Tibial nerve (tissue), 4 donors: ENCODE data around the gene VEGFB. TPM values are rescaled to one million over a fixed set of nuclear protein-coding genes. Genes with fewer than 3 reads are reported as not detected.

Experiments used
- DNase-seq, 2 donors: peaks; one replicate each; pipeline ENCODE4 v3.0.0-alpha.2; 2019; ENCODE audit warnings: low spot score in 2 of 2
- H3K27ac ChIP-seq, 4 donors: fragments of 200-600 bp; sonication (generic) in 3 of 4; one replicate each; pipeline ENCODE4 v1.5.1; 2017 to 2019; ENCODE audit warnings: mild to moderate bottlenecking in 1 of 4
- H3K27me3 ChIP-seq, 2 donors: fragments of 200-600 bp; sonication (generic) in 1 of 2; one replicate each; pipeline versions ENCODE4 v1.5.1 to v1.6.0; 2017 to 2019
- H3K36me3 ChIP-seq, 3 donors: fragments of 200-600 bp; sonication (generic); one replicate each; pipeline ENCODE4 v1.5.1; 2018 to 2019
- H3K4me1 ChIP-seq, 4 donors: fragments of 200-600 bp; sonication (generic) in 3 of 4; one replicate each; pipeline ENCODE4 v1.5.1; 2017 to 2019
- H3K4me3 ChIP-seq, 4 donors: fragments of 200-600 bp; sonication (generic) in 3 of 4; one replicate each; pipeline ENCODE4 v1.5.1; 2017 to 2019; ENCODE audit warnings: mild to moderate bottlenecking in 1 of 4, moderate library complexity in 1 of 4
- H3K9me3 ChIP-seq, 4 donors: fragments of 200-600 bp; sonication (generic) in 3 of 4; one replicate each; pipeline ENCODE4 v1.5.1; 2017 to 2019
- CTCF ChIP-seq, 5 experiments: fragments of 200-600 bp in 3 of 5; fragments of 450-650 bp in 2 of 5; sonication (generic) in 3 of 5; IDR thresholded peaks; one replicate each; pipeline ENCODE4 v1.5.1; 2016 to 2019; ENCODE audit warnings: antibody characterized with exemption in 5 of 5, mild to moderate bottlenecking in 3 of 5, moderate library complexity in 2 of 5
- EP300 ChIP-seq, 2 donors: sonication (generic); formaldehyde crosslinking; IDR thresholded peaks; one replicate each; pipeline ENCODE4 v1.6.1; 2017; ENCODE audit warnings: antibody characterized with exemption in 2 of 2, mild to moderate bottlenecking in 1 of 2
- POLR2A ChIP-seq, 2 donors: fragments of 450-650 bp; IDR thresholded peaks; one replicate each; pipeline ENCODE4 v1.6.1; 2017; ENCODE audit warnings: antibody characterized with exemption in 2 of 2, mild to moderate bottlenecking in 2 of 2, moderate library complexity in 2 of 2
- WGBS, 2 donors: methylation state at CpG; one replicate each; pipeline ENCODE4 v1.1.5; 2018; 5-methylcytosine and 5-hydroxymethylcytosine counted together
- total RNA-seq, 4 donors: library from RNA; depleted of rRNA; stranded (reverse); fragments of >200 nt; gene quantifications; one replicate each; pipeline ENCODE4 v1.1.0, GENCODE V29; 2016

The VEGFB gene
- total RNA-seq, 4 donors from 2014 or later = 84.3 to 129 (median 109) TPM

- Histone ChIP-seq H3K9me3 (no peaks in the 10 kb centered on the region), H3K27me3 (no peaks in the 10 kb centered on the region), H3K36me3 (peaks cover 0 to 5% (median 0%) of the 10 kb centered on the region in 3 donors), H3K4me1 (peaks cover 0 to 82% (median 38%) of the 10 kb centered on the region in 4 donors), H3K4me3 (peak overlapping the region in 1 of 4 donors; percentile 79), H3K27ac (peak overlapping the region in 3 of 4 donors; percentile 93 to 96 (median 95))
- DNase-seq = no peak
- TF ChIP-seq EP300 (IDR thresholded peaks at IDR 0.05) (no peak), POLR2A (IDR thresholded peaks at IDR 0.05) (no peak), CTCF (IDR thresholded peaks at IDR 0.05) (no peak)
- 90% methylated on average over 8 to 12 of the region's 12 CpGs for WGBS, 2 donors
These were observed 5.2 kb upstream of the VEGFB start for GRCh38 chr11:64229090-64229743.

- Histone ChIP-seq H3K9me3 (no peaks in the 10 kb centered on the region), H3K27me3 (no peaks in the 10 kb centered on the region), H3K27ac (peak overlapping the region; percentile 87 to 96 (median 94)), H3K4me3 (peak overlapping the region; percentile 50 to 79 (median 62)), H3K4me1 (peaks cover 0 to 77% (median 38%) of the 10 kb centered on the region in 4 donors), H3K36me3 (no peaks in the 10 kb centered on the region)
- WGBS, 2 donors = 27 to 30% methylated on average over 11 to 13 of the region's 13 CpGs
- DNase-seq = no peak
- TF ChIP-seq EP300 (IDR thresholded peaks at IDR 0.05) = no peak
- TF ChIP-seq CTCF (IDR thresholded peaks at IDR 0.05) = no peak
- TF ChIP-seq POLR2A (IDR thresholded peaks at IDR 0.05) = no peak
These were observed 4.6 kb upstream of the VEGFB start for GRCh38 chr11:64229744-64230170.

- 0 to 2% methylated on average over 46 to 57 of the region's 62 CpGs for WGBS, 2 donors
- H3K9me3 ChIP-seq = no peaks in the 10 kb centered on the region
- TF ChIP-seq POLR2A (IDR thresholded peaks at IDR 0.05) (peak; percentile 37 to 59), EP300 (IDR thresholded peaks at IDR 0.05) (peak; percentile 72 to 85), CTCF (IDR thresholded peaks at IDR 0.05) (no peak)
- H3K27me3 ChIP-seq = no peaks in the 10 kb centered on the region
- H3K4me1 ChIP-seq = peaks cover 0 to 77% (median 42%) of the 10 kb centered on the region in 4 donors
- H3K36me3 ChIP-seq = no peaks in the 10 kb centered on the region
- H3K4me3 ChIP-seq = peak within 1 kb of the TSS; percentile 50 to 79 (median 62)
- peak within 1 kb of the TSS; percentile 87 to 96 (median 94) for H3K27ac ChIP-seq
- DNase-seq = peak; percentile 90 to 94
These were observed 4.0 kb upstream of the VEGFB start, which contains the start of gene DNAJC4 for GRCh38 chr11:64230171-64230984. Gene DNAJC4, plus strand, starts transcription at chr11:64230548. Its CDS starts 307 bp downstream, at chr11:64230855.

GRCh38 chr11:64230985-64231365 lies 3.4 kb upstream of the VEGFB start:
- Histone ChIP-seq H3K27me3 (no peaks in the 10 kb centered on the region), H3K36me3 (peaks cover 0 to under 1% (median 0%) of the 10 kb centered on the region in 3 donors), H3K4me1 (peaks cover 0 to 79% (median 46%) of the 10 kb centered on the region in 4 donors), H3K4me3 (peak overlapping the region; percentile 50 to 79 (median 62)), H3K9me3 (no peaks in the 10 kb centered on the region), H3K27ac (peak overlapping the region; percentile 87 to 96 (median 94))
- 11% methylated on average over 8 of the region's 8 CpGs for WGBS, 2 donors
- TF ChIP-seq CTCF (IDR thresholded peaks at IDR 0.05) = no peak
- no peak for TF ChIP-seq EP300 (IDR thresholded peaks at IDR 0.05)
- no peak for TF ChIP-seq POLR2A (IDR thresholded peaks at IDR 0.05)
- DNase-seq = no peak
